Ovary (tissue), 9 donors: ENCODE data around the gene C22orf42. TPM values are rescaled to one million over a fixed set of nuclear protein-coding genes. Genes with fewer than 3 reads are reported as not detected.
"Not testable (repeated sequence)": the region's sequence is repeated elsewhere in the genome, so short reads cannot be mapped to it uniquely, and the experiment has no call there.

Experiments
- DNase-seq, 5 donors: peaks; one replicate each; pipeline ENCODE4 v3.0.0-alpha.2; 2019 to 2020
- H3K27ac ChIP-seq, 2 donors: fragments of 200-600 bp; one replicate each; pipeline versions ENCODE4 v1.5.1 to v1.8.0; 2019 to 2022
- H3K27me3 ChIP-seq: fragments of 200-600 bp; one replicate; pipeline ENCODE4 v1.8.0; 2022
- H3K36me3 ChIP-seq: fragments of 200-600 bp; sonication (generic); one replicate; pipeline ENCODE4 v1.5.1; 2019
- H3K4me1 ChIP-seq: one replicate; pipeline ENCODE4 v1.8.1; 2013; ENCODE audit warnings: mild to moderate bottlenecking, moderate library complexity; ENCODE audit not compliant: insufficient read depth
- H3K4me3 ChIP-seq: fragments of 200-600 bp; sonication (generic); one replicate; pipeline ENCODE4 v1.5.1; 2017
- H3K9me3 ChIP-seq, 2 donors: fragments of 200-600 bp in 1 of 2; sonication (generic) in 1 of 2; one replicate each; pipeline versions ENCODE4 v1.5.1 to v1.8.1; 2013 to 2019; ENCODE audit warnings: mild to moderate bottlenecking in 1 of 2, moderate library complexity in 1 of 2
- EP300 ChIP-seq: sonication (generic); formaldehyde crosslinking; IDR thresholded peaks from one replicate; pipeline ENCODE4 v1.6.1; 2017; ENCODE audit warnings: antibody characterized with exemption
- POLR2A ChIP-seq: fragments of 450-650 bp; IDR thresholded peaks from one replicate; pipeline ENCODE4 v1.6.1; 2017; ENCODE audit warnings: antibody characterized with exemption, mild to moderate bottlenecking, moderate library complexity
- WGBS, 3 donors: extraction: QIAGEN DNeasy Blood & Tissue Kit in 1 of 3; methylation state at CpG; one replicate each; pipeline versions ENCODE4 v1.1.5 to v1.1.7; 2013 to 2017; 5-methylcytosine and 5-hydroxymethylcytosine counted together
- intact Hi-C, 4 donors: fragments of 100-400 bp; cut with DNase I; formaldehyde crosslinking; loops; one replicate each; pipeline versions ENCODE4 v1.11.0 to v1.15.1; 2022 to 2023
- polyA plus RNA-seq, 2 donors: library from polyadenylated mRNA; stranded (reverse); fragments of 200-250 nt in 1 of 2; fragments of 350-450 nt in 1 of 2; fragmentation: Illumina TruSeq in 1 of 2; extraction: RNeasy Lipid Tissue Mini Kit (QIAGEN cat#74804) in 1 of 2; gene quantifications; one replicate each; pipeline ENCODE4 v1.2.3, GENCODE V29; 2013 to 2014
- total RNA-seq, 7 donors: library from RNA; depleted of rRNA in 2 of 7; stranded (reverse); fragments of >200 nt in 2 of 7; fragmentation: NEBNext Ultra II Directional in 3 of 7; extraction: Animal tissue kit (Norgen Biotek cat#: 25700) in 3 of 7; gene quantifications; one replicate each; pipeline versions ENCODE4 v1.1.0 to v1.2.4, GENCODE V29; 2016 to 2023
- TF ChIP-seq, protein P1 (sequence below), 3 donors: fragments of 450-650 bp in 2 of 3; fragments of 200-600 bp in 1 of 3; IDR thresholded peaks; one replicate each; pipeline versions ENCODE4 v1.5.1 to v1.8.0; 2016 to 2022; ENCODE audit warnings: antibody characterized with exemption in 3 of 3, mild to moderate bottlenecking in 1 of 3
- donor health status: DM: no; HTN: no; CAD: no; lungs with moderate emphysema.
- donor health status: DM: no; HTN: no; CAD: no.
- donor health status: Bipolar disorder and iron deficiency.
- donor health status: DM: yes; HTN: yes; CAD: no.
- donor health status: DM: no; HTN: no; CAD: no.
- donor health status: DM: yes; HTN: yes; CAD: no.

The C22orf42 gene
- total and polyA plus RNA-seq, 9 donors: not detected

DNA sequence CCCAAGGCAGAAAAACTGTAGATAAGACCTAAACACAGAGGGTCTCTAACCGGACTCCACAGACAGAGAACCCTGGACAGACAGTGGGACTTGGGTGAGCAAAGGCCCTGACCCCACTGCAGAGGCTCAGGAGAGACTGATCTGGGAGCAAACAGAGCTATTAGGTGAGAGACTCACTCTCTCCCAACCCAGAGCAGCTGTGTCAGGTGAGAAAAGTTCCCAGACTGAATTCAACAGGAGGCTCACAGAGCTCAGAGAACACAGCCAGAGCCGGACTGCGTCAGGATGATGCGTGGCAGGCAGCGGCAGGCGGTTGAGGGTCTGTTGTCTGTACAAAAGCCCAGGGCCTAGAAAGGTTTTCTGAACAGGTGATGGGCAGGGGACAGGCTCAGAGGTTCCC lies 40.2 kb upstream of the C22orf42 start:
- DNase-seq: no peak
- intact Hi-C loops: no loop called here
- 86 to 88% (median 86%) methylated on average over 6 of the region's 6 CpGs for WGBS, 3 donors

DNA sequence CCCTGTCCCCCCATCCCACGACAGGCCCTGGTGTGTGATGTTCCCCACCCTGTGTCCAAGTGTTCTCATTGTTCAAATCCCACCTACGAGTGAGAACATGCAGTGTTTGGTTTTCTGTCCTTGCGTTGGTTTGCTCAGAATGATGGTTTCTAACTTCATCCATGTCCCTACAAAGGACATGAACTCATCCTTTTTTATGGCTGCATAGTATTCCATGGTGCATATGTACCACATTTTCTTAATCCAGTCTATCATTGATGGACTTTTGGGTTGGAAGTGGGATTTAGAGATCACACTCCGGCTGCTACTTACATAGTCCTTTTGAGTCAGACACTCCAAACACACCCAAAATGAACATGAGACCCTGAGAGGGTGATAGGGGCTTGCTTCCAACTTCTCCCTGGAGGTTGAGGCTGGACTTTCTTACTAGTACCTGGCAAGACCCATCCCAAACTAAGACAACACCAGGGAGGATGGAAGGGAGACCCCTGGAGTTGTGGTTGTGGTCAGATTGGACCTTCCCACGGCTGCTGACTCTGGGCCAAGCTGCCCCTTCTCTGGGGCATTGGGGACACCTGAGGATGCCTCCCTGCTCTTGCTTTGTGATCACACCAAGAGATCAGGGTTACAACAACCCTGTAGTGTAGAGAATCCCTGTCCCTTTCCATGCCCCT lies 38.6 kb upstream of the C22orf42 start:
- H3K4me3 ChIP-seq, H3K36me3 ChIP-seq, H3K9me3 ChIP-seq, DNase-seq, H3K27me3 ChIP-seq, intact Hi-C loops, H3K4me1 ChIP-seq, H3K27ac ChIP-seq: not testable (repeated sequence)
- 82 to 84% (median 83%) methylated on average over 5 of the region's 5 CpGs for WGBS, 3 donors

More for the DNA sequence above, 40.2 kb upstream of the C22orf42 start:
- Histone ChIP-seq H3K27ac (no peak overlapping the region), H3K9me3 (no peaks in the 10 kb centered on the region), H3K4me3 (no peak overlapping the region), H3K27me3 (no peaks in the 10 kb centered on the region), H3K36me3 (no peaks in the 10 kb centered on the region), H3K4me1 (peaks cover 2% of the 10 kb centered on the region)
- TF ChIP-seq POLR2A (no peak), EP300 (no peak)
- TF ChIP-seq, protein P1, sequence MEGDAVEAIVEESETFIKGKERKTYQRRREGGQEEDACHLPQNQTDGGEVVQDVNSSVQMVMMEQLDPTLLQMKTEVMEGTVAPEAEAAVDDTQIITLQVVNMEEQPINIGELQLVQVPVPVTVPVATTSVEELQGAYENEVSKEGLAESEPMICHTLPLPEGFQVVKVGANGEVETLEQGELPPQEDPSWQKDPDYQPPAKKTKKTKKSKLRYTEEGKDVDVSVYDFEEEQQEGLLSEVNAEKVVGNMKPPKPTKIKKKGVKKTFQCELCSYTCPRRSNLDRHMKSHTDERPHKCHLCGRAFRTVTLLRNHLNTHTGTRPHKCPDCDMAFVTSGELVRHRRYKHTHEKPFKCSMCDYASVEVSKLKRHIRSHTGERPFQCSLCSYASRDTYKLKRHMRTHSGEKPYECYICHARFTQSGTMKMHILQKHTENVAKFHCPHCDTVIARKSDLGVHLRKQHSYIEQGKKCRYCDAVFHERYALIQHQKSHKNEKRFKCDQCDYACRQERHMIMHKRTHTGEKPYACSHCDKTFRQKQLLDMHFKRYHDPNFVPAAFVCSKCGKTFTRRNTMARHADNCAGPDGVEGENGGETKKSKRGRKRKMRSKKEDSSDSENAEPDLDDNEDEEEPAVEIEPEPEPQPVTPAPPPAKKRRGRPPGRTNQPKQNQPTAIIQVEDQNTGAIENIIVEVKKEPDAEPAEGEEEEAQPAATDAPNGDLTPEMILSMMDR (IDR thresholded peaks at IDR 0.05): no peak

DNA sequence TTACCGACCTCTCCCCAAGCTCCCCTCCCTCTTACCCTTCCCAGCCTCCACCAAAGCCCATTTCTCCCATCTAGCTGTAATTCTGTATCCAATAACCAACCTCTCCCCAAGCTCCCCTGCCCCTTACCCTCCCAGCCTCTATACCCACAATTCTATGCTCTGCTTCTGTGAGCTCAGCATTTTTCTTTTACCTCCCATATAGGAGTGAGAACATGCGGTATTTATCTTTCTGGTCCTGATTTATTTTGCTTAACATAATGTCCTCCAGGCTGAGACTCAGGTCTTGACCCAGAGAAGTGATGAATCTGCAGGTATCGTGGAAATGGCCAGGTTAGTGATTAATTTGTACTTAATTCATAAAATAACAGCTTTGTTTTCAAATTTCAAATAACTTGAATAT lies 36.8 kb upstream of the C22orf42 start:
- H3K4me1 ChIP-seq, intact Hi-C loops, DNase-seq, H3K4me3 ChIP-seq, H3K9me3 ChIP-seq, H3K27me3 ChIP-seq, H3K27ac ChIP-seq, H3K36me3 ChIP-seq: not testable (repeated sequence)
- 26 to 37% (median 34%) methylated on average over 3 of the region's 3 CpGs for WGBS, 3 donors

- not testable (repeated sequence) for H3K27me3 ChIP-seq, DNase-seq
These were observed 34.2 kb upstream of the C22orf42 start for GRCh38 chr22:32193346-32193745.

GRCh38 chr22:32191021-32191420 lies 31.9 kb upstream of the C22orf42 start:
- WGBS, 3 donors: 79 to 86% (median 82%) methylated on average over 15 of the region's 15 CpGs
- H3K4me1 ChIP-seq, DNase-seq, H3K36me3 ChIP-seq, H3K27me3 ChIP-seq, intact Hi-C loops, H3K4me3 ChIP-seq, H3K27ac ChIP-seq, H3K9me3 ChIP-seq: not testable (repeated sequence)

More at GRCh38 chr22:32193346-32193745, 34.2 kb upstream of the C22orf42 start:
- H3K9me3 ChIP-seq, H3K4me1 ChIP-seq, intact Hi-C loops, H3K4me3 ChIP-seq, H3K27ac ChIP-seq, H3K36me3 ChIP-seq: not testable (repeated sequence)
- WGBS, 3 donors: 77 to 88% (median 82%) methylated on average over 9 of the region's 9 CpGs

GRCh38 chr22:32185821-32186220 lies 26.7 kb upstream of the C22orf42 start:
- no peak for DNase-seq
- intact Hi-C loops: no loop called here
- Histone ChIP-seq H3K27ac (no peak overlapping the region), H3K4me3 (no peak overlapping the region), H3K36me3 (no peaks in the 10 kb centered on the region), H3K4me1 (no peaks in the 10 kb centered on the region), H3K27me3 (no peaks in the 10 kb centered on the region), H3K9me3 (no peaks in the 10 kb centered on the region)
- TF ChIP-seq, protein P1 (IDR thresholded peaks at IDR 0.05): no peak
- TF ChIP-seq EP300 (no peak), POLR2A (no peak)
- WGBS, 3 donors: 81 to 83% (median 82%) methylated on average over 3 of the region's 3 CpGs
